Progenitor cell of endocrine pancreas (in vitro differentiated cells): ENCODE results near the gene KRTAP1-1. TPM values are rescaled to one million over a fixed set of nuclear protein-coding genes. Genes with fewer than 3 reads are reported as not detected.
"Not testable (repeated sequence)": the region's sequence is repeated elsewhere in the genome, so short reads cannot be mapped to it uniquely, and the experiment has no call there.

Experiments
- DNase-seq: peaks from one replicate; pipeline ENCODE4 v3.0.0; 2021; ENCODE audit warnings: low spot score; ENCODE audit not compliant: unreplicated experiment
- H3K27ac Mint-ChIP-seq: 2 replicates; pipeline ENCODE4 v1.8.0; 2021; ENCODE audit warnings: mild to moderate bottlenecking, moderate library complexity, mixed read lengths
- H3K27me3 Mint-ChIP-seq: 2 replicates; pipeline ENCODE4 v1.8.0; 2021; ENCODE audit warnings: mixed read lengths
- H3K36me3 Mint-ChIP-seq: 2 replicates; pipeline ENCODE4 v1.8.0; 2022; ENCODE audit warnings: mixed read lengths; ENCODE audit not compliant: insufficient read depth
- H3K4me1 Mint-ChIP-seq: 2 replicates; pipeline ENCODE4 v1.8.0; 2021; ENCODE audit warnings: low read depth, mixed read lengths
- H3K4me3 Mint-ChIP-seq: 2 replicates; pipeline ENCODE4 v1.8.0; 2021; ENCODE audit warnings: low read depth, mild to moderate bottlenecking, moderate library complexity, mixed read lengths
- H3K9me3 Mint-ChIP-seq: 2 replicates; pipeline ENCODE4 v1.8.0; 2021; ENCODE audit warnings: low read depth, mixed read lengths
- CTCF ChIP-seq: fragments of 200-600 bp; sonication (generic); IDR thresholded peaks from one replicate; pipeline ENCODE4 v1.5.0; 2021; ENCODE audit warnings: antibody characterized with exemption, mild to moderate bottlenecking; ENCODE audit not compliant: unreplicated experiment
- total RNA-seq: library from RNA; stranded (reverse); gene quantifications from 2 replicates; pipeline ENCODE4 v1.2.1, GENCODE V29; 2021

KRTAP1-1 gene
- total RNA-seq, 1 donor from 2014 or later: not detected

- no peak for TF ChIP-seq CTCF
- Mint-ChIP-seq H3K9me3 (no peaks in the 10 kb centered on the region), H3K36me3 (no peaks in the 10 kb centered on the region), H3K4me1 (peaks cover 6% of the 10 kb centered on the region), H3K27me3 (no peaks in the 10 kb centered on the region), H3K27ac (no peak overlapping the region), H3K4me3 (no peak overlapping the region)
- DNase-seq: no peak
Observed at GRCh38 chr17:41003926-41004325, 37.3 kb downstream of the KRTAP1-1 start.

DNA sequence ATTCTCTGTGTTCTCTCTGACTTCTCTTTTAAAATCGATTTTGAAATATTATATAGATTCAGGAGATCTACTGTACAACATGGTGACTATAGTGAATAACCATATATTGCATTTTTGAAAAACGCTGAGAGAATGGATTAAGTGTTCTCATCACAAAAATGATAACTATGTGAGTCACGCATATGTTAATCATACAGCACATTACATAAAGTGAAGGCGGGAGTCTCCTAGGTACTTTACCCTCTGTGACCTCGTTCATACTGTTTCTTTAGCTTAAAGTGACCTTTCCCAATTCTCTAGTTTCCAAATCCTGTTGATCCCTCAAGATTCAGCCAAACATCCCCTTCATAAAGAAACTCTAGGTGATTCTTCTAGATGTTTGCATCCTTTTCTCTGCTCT is 38.4 kb downstream of the KRTAP1-1 start:
- H3K4me3 Mint-ChIP-seq: no peak overlapping the region
- H3K27me3 Mint-ChIP-seq: no peaks in the 10 kb centered on the region
- H3K27ac Mint-ChIP-seq: no peak overlapping the region
- no peaks in the 10 kb centered on the region for H3K36me3 Mint-ChIP-seq
- no peaks in the 10 kb centered on the region for H3K9me3 Mint-ChIP-seq
- peaks cover 1% of the 10 kb centered on the region for H3K4me1 Mint-ChIP-seq
- DNase-seq: no peak
- TF ChIP-seq CTCF: no peak

DNA sequence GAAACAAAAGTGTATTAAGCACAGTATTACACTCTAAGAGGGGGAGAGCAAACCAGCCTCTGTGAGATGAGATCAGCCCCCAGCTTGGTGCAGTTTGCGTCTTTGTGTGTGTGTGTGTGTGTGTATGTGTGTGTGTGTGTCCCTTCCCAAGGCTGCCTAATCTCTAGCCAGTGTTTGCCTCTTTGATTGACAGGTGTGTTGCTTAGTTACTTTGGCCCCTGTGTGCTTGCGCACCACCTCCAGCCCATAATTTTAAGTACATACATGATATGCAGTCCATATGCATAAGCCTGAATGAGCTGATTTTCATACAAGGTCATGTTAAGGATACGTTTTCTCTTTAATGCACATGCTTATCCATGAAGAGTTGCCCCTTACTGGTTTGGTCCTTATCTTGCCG is 39.5 kb downstream of the KRTAP1-1 start:
- no peaks in the 10 kb centered on the region for H3K9me3 Mint-ChIP-seq
- no peaks in the 10 kb centered on the region for H3K36me3 Mint-ChIP-seq
- no peak overlapping the region for H3K4me3 Mint-ChIP-seq
- DNase-seq: no peak
- H3K4me1 Mint-ChIP-seq: peaks cover 1% of the 10 kb centered on the region
- H3K27me3 Mint-ChIP-seq: no peaks in the 10 kb centered on the region
- TF ChIP-seq CTCF: no peak
- H3K27ac Mint-ChIP-seq: no peak overlapping the region

DNA sequence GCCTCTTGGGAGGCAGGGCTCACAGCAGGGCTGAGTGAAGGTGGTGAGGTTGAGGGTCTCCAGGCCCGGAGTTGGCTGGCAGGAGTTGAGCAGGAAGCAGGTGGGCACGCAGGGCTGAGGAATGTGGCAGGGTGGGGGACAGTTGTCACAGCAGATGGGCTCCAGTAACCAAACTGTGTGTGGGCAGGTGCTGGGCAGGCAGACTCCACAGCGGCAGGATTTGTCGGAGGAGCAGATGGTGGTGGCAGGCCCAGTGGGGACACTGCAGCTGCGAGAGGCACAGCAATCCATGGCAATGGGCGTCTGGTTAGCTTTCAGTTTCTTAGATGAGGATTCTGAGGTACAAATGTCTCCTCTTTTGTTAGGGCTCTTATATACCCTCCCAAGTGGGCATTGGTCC is 41.7 kb downstream of the KRTAP1-1 start, which contains the start of gene KRTAP3-2:
Gene KRTAP3-2, minus strand, starts transcription at position 344 of the 400 bp plus-strand sequence. Its CDS starts 53 bp downstream, at position 291.
- H3K27me3 Mint-ChIP-seq, H3K9me3 Mint-ChIP-seq, H3K27ac Mint-ChIP-seq, H3K36me3 Mint-ChIP-seq, DNase-seq, H3K4me3 Mint-ChIP-seq, H3K4me1 Mint-ChIP-seq: not testable (repeated sequence)

- H3K27me3 Mint-ChIP-seq: no peaks in the 10 kb centered on the region
- no peak overlapping the region for H3K4me3 Mint-ChIP-seq
- no peaks in the 10 kb centered on the region for H3K9me3 Mint-ChIP-seq
- no peak overlapping the region for H3K27ac Mint-ChIP-seq
- TF ChIP-seq CTCF: no peak
- no peak for DNase-seq
- H3K4me1 Mint-ChIP-seq: peaks cover 8% of the 10 kb centered on the region
- H3K36me3 Mint-ChIP-seq: no peaks in the 10 kb centered on the region
Observed at GRCh38 chr17:40997361-40997760, 43.9 kb downstream of the KRTAP1-1 start.

GRCh38 chr17:40996829-40997228 is 44.4 kb downstream of the KRTAP1-1 start:
- Mint-ChIP-seq H3K27ac (no peak overlapping the region), H3K9me3 (no peaks in the 10 kb centered on the region), H3K27me3 (no peaks in the 10 kb centered on the region), H3K4me1 (peaks cover 11% of the 10 kb centered on the region), H3K36me3 (no peaks in the 10 kb centered on the region), H3K4me3 (no peak overlapping the region)
- no peak for DNase-seq
- no peak for TF ChIP-seq CTCF
